WTC11 (cell line): Measurements from ENCODE around the gene PRKAR1B.

Experiments used
- TF ChIP-seq, protein P1 (sequence below): sonication (generic); formaldehyde crosslinking; IDR thresholded peaks from 2 replicates; pipeline ENCODE4 v1.8.0; 2022; ENCODE audit warnings: mild to moderate bottlenecking, missing genetic modification reagents
- TF ChIP-seq, protein P2 (sequence below): sonication (generic); formaldehyde crosslinking; IDR thresholded peaks from 2 replicates; pipeline ENCODE4 v1.8.1; 2023; ENCODE audit warnings: mild to moderate bottlenecking, missing genetic modification reagents

DNA sequence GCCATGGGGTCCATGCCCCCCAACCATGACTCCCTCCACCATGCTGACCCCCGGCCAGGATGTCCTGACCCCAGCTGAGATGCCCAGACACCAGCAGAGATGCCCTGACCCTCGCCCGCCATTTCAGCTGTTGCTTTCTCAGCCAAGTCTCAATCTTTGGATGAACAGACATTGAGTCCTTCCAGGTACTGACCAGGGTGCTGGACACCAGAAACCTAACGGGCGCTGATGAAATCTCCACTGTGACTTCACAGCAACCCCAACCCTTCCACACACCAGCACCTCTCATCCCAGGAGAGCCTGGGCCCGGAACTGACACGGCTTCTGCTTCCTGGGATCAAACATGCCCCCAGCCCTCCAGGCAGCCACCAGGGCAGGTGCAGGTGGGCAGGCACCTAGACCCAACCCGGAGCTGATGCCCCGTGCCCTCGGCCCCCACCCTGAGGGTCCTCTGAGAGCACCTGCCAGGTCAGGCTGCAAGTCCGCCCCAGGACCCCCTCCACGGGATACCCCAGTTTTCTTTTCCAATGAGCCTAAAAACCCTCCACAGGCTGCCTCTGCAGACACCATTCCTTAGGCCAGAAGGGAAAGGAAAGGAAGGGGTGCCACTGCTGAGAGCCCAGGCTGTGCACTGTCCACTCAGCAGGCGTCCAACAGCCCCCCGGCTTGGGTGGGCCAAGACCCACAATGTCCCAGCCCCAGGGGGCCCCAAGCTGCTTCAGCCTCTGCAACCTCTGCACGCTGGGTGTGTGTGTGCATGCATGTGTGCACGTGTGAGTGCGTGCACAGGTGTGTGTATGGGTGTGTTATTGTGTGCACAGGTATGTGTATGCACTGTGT is 164.1 kb downstream of the PRKAR1B start:
- TF ChIP-seq, protein P1, sequence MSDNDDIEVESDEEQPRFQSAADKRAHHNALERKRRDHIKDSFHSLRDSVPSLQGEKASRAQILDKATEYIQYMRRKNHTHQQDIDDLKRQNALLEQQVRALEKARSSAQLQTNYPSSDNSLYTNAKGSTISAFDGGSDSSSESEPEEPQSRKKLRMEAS (CRISPR knock-in tag): no peak
- TF ChIP-seq, protein P2, sequence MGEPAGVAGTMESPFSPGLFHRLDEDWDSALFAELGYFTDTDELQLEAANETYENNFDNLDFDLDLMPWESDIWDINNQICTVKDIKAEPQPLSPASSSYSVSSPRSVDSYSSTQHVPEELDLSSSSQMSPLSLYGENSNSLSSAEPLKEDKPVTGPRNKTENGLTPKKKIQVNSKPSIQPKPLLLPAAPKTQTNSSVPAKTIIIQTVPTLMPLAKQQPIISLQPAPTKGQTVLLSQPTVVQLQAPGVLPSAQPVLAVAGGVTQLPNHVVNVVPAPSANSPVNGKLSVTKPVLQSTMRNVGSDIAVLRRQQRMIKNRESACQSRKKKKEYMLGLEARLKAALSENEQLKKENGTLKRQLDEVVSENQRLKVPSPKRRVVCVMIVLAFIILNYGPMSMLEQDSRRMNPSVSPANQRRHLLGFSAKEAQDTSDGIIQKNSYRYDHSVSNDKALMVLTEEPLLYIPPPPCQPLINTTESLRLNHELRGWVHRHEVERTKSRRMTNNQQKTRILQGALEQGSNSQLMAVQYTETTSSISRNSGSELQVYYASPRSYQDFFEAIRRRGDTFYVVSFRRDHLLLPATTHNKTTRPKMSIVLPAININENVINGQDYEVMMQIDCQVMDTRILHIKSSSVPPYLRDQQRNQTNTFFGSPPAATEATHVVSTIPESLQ (CRISPR knock-in tag): no peak
